Activated T-cell treated with anti-CD3 and anti-CD28 coated beads, Interleukin-2, amount 50 U/mL, for 48 hours (primary cell): Measurements from ENCODE around the gene IL4.

Experiments
- DNase-seq, 2 experiments: peaks; one replicate each; pipeline ENCODE4 v3.0.0-alpha.2; 2020

IL4 gene

DNA sequence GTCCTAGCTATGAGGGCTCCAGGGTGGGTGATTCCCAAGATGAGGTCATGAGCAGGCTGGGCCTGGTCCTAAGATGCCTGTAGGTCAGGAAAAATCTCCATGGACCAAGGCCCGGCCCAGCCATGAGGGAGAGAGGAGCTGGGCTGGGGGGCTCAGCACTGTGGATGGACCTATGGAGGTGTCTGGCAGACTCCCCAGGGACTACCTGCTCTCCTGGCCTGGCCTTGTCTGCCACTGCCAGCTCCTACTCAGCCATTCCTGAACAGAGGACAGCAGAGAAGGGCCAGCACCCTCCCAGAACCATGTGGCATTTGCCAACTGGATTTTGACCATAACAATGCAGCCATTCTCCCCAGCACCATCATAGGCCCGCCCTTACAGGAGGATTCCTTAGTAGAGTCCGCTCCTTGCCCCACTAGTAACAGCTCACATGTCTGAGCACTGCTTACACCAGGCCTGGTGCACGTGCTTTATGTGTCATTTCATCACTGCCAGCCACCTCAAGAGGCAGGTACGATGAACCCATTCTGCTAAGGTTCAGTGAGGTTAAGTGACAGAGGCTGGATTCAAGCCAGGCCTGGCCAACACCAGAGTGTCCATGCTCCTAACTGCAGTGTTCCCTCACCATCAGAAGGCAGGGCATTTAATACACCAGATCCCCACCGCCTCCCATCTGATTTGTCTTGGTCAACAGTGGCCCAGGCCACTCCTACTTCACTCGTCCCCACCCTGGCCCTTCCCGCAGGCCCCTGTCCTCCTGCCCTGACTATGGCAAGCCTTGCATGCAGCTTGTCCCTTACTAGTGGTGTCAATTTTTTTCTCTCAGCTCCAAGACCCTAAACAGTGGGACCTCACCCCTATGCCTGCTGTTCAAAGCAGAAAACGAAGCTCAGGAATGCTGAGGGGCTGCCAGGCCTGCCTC lies 15.1 kb upstream of the IL4 start:
- no peak for DNase-seq

DNA sequence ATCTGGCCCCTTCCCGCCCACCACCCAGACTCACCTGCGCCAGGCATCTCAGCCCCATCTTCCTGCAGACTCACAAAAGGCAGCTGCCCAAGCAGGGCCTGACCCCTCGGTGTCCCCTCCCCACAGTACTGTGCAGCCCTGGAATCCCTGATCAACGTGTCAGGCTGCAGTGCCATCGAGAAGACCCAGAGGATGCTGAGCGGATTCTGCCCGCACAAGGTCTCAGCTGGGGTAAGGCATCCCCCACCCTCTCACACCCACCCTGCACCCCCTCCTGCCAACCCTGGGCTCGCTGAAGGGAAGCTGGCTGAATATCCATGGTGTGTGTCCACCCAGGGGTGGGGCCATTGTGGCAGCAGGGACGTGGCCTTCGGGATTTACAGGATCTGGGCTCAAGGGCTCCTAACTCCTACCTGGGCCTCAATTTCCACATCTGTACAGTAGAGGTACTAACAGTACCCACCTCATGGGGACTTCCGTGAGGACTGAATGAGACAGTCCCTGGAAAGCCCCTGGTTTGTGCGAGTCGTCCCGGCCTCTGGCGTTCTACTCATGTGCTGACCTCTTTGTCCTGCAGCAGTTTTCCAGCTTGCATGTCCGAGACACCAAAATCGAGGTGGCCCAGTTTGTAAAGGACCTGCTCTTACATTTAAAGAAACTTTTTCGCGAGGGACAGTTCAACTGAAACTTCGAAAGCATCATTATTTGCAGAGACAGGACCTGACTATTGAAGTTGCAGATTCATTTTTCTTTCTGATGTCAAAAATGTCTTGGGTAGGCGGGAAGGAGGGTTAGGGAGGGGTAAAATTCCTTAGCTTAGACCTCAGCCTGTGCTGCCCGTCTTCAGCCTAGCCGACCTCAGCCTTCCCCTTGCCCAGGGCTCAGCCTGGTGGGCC lies 13.9 kb upstream of the IL4 start:
- no peak for DNase-seq

DNA sequence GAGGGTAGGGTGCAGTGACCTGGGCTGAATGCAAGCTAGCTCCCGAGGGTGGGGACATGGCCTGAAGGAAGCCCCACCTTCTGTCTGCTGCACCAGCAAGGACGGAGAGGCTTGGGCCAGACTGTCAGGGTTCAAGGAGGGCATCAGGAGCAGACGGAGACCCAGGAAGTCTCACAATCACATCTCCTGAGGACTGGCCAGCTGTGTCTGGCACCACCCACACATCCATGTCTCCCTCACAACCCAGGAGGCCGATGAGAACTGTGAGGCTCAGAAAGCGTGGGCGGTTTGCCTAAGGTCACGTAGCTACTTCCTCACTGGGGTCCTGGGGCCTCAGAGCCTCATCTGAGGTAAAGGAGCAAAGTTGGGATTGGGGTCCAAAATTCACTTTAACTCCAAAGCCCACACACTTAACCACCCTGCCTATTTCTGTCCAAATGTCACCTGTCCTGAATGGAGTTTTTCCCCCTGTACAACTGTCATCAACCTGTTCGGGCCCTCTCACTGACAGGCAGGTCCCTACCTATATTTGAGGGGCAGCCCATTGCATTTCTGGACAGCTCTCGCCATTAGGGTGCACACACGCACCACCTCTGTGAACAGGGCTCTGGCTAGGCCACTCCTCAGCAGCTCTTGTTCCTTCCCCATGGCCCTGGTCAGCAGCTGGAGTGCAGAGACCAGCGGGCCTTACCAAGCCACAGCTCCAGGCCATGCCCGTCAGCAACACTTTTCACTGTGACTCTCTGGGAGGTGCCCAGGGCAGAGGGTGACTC lies 12.4 kb upstream of the IL4 start:
- DNase-seq: peak in 1 of 2 experiments; percentile 53

DNA sequence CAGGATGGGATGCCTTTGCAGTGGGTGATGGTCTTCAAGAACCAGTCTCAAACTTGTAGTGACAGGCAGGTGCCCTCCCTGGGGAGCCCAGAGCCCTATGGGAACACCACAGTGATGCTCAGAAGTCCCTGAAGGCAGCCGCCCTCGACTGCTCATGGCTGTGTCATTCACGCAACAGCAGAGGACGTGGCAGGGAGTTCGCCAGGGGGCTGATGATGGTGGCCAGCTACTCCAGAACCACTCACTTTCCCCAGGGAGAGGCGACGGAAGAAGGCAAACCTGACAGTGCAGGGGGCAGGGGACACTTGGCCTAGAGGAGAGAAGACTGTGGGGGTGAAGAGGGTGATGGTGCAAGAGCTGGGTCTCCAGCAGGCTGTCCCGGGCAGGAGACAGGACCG lies 11.8 kb upstream of the IL4 start:
- peak in 1 of 2 experiments; percentile 29 for DNase-seq

- peak; percentile 69 to 73 for DNase-seq
Measured at GRCh38 chr5:132662925-132663770, 10.6 kb upstream of the IL4 start.

DNA sequence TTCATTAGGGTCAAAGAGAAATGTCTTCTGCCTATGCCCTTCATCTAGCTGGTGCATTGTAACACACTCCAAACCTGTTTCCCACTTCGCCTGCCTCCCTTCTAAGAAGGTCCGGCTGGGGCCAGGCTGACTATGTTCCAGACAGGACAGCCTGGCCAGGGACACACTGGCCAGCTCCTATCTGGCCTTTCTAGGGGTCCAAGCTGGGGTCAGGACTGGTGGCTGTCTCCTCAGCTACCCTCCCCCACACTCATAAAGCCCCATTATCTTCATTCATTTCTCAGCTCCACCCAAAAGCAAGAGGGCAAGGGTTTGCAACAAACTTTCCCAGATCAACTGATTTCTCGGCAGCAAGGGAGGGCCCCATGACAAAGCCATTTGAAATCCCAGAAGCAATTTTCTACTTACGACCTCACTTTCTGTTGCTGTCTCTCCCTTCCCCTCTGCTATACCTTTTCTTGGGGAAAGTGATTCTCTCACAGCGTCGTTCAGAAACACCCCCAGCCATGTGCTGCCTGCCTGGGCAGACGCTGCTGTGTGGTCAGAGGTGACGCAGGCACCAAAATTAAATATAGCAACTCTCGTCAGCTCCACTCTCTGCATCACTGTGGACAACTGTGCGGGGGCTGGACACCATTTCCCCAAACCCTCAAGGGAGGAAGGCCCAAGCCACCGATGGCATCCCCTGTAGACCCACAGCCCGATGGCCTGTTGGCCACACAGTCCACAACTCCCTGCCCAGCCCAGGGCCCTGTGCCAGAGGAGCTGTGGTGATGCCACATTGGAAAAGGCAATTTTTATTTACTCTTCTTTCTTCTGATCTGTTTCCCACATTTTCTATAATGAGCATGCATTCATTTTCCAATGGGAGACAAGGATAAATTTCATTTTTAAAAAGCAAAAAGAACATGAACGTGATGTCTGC lies 9.8 kb upstream of the IL4 start:
- DNase-seq: peak in 1 of 2 experiments; percentile 38

DNA sequence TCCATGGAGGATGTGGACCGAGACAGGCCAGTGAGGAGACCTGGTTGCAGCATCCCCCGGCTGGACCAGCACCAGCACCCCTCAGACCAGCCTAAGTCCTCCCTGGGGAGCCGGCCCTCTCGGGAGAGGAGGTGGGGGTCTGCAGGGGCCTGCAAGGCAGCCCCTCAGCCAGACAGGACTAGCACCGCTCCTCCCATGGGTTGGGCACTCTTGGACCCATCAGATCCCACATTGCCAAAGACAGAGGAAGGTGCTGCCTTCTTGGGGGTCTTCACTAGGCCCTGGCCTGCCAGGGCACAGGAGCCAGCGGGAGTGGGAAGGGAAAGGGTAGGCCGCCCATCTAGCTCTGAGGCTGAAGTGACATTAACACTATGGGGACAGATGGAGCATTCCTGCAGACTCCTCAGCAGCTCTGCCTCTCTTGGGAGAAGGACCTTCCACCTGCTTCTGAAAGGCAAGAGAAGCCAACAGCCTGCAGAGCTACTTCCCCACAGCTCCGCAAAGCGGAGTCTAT lies 9.0 kb upstream of the IL4 start:
- no peak for DNase-seq

DNA sequence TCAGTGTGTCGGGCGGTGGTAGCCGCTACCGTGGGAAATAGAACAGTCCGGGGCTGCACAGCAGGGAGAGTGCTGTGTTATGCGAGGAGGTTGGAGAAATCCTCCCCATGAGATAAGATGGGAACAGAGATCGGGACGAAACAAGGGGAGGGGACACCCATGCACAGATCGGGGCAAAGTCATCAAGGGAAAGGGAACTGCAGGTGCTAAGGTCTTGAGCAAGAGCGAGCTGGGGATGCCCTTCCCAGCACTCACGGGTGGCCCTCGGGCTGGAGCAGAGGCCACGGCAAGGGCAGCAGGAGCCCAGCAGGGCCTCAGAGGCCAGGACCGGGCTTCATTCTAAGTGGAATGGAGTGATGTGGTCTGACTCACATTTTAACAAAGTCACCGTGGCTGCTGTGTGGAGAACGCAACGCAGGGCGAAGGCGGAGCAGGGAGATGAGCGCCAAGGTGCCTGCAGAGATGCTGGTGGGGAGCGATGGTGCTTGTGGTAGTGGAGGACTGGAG lies 8.2 kb upstream of the IL4 start:
- DNase-seq: no peak

DNA sequence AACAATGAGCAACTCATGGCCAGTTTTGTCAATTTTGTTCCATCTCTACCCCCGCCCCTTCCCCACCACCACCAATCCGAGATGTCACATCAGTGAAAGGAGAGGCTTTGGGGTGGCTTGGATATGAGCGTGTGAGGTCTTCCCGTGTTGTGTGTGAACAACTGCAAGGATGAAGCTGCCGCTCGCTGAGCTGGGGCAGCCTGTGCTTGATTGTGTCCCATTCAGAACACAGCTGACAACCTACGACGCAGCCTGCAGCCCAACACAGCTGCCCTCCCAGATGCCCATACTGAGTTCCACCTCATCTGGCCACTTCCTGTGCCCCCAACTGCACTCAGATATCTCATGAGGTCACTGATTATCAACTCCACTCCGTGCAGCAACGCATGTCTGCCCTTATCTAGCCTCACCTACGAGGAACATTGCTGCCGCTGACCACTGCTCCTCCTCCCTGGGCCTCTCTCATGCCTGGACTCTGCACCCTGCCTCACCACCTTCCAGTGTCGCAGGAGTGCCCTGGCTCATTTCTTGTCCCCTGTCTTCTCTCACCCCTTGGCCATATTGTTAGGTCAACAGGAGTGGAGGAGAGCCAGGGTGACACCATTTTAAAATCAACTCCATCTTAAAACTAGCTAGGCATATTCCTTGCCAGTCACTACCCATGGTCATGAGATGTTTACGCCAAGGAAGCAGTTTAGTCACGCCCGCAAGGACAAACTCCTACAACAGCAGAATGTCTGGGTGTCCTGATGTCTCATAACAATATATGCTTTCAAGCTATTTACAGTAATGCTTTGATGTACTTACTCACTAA lies 7.3 kb upstream of the IL4 start:
- no peak for DNase-seq

DNA sequence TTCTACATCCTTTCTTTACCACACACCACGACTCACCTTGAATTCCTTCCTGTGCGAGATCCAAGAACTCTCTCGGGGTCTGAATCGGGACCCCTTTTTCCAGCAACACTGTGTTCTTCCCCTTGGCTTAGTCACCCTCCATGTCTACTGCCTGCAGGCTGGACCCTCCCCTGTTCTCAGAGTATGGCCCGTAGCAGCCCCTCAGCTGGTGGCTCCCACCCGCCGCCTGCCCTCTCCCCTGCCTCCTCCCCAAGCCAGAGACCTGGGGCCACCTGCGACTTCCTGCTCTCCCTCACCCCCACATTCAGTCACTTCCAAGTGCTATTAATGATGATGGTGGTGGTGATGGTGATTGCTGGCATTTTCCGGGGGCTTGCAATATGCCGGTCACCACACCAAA lies 6.5 kb upstream of the IL4 start:
- no peak for DNase-seq

DNA sequence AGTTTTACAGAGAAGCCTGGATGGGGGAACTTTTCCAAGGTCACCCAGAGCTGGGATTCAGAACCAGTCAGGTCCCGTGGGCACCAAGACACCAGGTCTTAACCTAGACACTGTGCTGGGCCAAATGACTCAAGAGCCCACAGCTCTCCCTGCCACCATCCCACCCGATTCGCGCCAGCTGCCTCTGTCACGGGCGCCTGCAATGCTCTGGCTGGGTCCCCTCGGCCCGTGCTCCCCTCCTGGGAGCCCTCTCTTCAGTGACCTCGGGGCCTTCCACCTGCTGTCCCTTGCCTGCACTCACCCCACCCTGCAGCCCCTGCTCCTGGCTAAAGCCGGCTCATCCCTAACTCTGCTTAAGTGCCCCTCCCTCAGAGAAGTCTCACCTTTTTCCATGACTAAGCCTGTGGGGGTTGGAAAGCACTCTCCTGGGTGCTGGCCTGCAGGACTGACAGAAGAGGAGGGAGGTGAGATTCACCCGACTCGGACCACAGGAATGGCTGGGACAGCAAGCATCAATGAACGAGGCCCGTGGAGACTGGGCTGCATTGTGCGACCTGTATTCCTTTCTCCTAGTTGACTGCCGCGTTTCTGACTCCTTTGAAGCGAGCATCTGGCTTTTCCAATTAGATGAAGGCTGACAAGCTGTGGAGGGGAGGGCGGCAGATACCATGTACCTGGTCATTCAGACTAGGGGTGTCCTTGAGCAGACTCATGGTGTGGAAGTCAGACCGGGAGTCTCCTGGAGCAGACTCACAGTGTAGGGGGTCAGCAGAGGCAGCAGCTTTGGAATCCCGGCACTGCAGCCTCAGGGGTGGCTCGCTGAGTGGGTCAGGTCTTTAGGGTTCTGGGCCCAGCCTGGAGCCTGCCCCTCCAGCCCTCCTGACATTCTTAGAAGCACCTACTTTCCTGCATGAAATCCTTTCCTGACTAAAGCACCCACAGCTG lies 5.8 kb upstream of the IL4 start:
- DNase-seq: no peak

GRCh38 chr5:132668706-132669454 lies 4.9 kb upstream of the IL4 start:
- no peak for DNase-seq

- DNase-seq: no peak
Measured at GRCh38 chr5:132669455-132669820, 4.4 kb upstream of the IL4 start.

DNA sequence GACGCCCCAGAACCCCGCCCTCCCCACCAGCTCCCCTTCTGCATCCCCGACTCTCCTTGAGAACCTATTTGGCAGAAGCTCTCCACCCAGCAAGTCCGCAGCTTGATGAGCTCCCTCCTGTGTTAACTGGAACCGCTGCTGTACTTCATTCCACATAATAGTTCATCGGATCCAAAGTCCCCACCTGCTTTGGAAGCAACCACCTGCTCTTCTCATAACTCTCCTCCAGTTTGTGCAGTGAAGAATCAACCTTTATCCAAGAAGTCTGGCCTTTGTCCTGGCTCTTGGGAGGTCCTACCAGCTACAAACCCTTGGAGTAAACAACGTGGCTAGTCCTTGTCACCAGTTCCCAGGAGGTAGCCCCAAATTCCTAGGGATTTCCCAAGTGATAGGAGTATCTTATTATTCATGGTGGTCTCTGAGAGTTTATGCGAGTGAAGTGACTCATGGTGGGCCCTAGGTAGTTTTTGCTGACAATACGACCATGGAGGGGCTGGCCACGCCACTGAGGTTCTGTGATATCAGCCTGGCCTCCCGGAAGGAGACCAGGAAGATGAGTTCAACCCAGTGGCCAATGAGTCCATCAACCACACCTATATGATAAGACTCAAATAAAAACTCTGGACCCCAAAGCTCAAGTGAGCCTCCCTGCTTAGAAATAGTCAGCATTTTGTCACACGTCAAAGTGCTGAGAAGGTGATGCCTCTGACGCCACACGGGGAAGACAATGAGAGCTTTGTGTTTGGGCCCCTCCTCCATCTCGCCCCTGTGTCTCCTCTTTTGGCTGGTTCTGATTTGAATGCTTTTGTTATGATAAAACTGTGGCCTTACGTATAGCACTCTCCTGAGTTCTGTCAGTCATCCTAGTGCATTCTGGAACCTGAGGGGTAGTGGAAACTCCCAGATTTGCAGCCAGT lies 3.6 kb upstream of the IL4 start:
- DNase-seq: no peak

- DNase-seq: no peak
Measured at GRCh38 chr5:132671000-132671399, 2.8 kb upstream of the IL4 start.

DNA sequence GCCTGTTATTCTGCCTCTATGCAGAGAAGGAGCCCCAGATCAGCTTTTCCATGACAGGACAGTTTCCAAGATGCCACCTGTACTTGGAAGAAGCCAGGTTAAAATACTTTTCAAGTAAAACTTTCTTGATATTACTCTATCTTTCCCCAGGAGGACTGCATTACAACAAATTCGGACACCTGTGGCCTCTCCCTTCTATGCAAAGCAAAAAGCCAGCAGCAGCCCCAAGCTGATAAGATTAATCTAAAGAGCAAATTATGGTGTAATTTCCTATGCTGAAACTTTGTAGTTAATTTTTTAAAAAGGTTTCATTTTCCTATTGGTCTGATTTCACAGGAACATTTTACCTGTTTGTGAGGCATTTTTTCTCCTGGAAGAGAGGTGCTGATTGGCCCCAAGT lies 301 bp upstream of the IL4 start:
- DNase-seq: no peak
